B cell (primary cell): ENCODE data around the gene EMP1. TPM values are rescaled to one million over a fixed set of nuclear protein-coding genes. Genes with fewer than 3 reads are reported as not detected.

Experiments
- ATAC-seq: fragments of 200-7000 bp; cut with Tn5 transposase; one replicate; pipeline ENCODE4 v1.10.0; 2021; ENCODE audit warnings: low read depth, mild to moderate bottlenecking, moderate number of reproducible peaks, moderate library complexity
- CTCF ChIA-PET: fragments of 350-600 bp; sonication (Branson Sonifier 250); formaldehyde crosslinking; loops from one replicate; lab custom pipeline; 2021; ENCODE audit warnings: antibody characterized with exemption, inconsistent platforms; lab: Charles Lee
- POLR2A ChIA-PET: fragments of 350-600 bp; sonication (Branson Sonifier 250); formaldehyde crosslinking; loops from one replicate; lab custom pipeline; 2021; ENCODE audit warnings: antibody characterized with exemption; lab: Charles Lee
- DNase-seq: peaks from one replicate; pipeline ENCODE4 v3.0.0; 2013
- H2AFZ ChIP-seq: 2 replicates; pipeline ENCODE4 v1.6.1; 2012; ENCODE audit warnings: mild to moderate bottlenecking, low read depth, low read length; ENCODE audit not compliant: insufficient read depth, poor library complexity, severe bottlenecking
- H3K27ac ChIP-seq, 2 donors: 1 replicate in 1 of 2; 2 replicates in 1 of 2; pipeline ENCODE4 v1.5.1; 2012 to 2013; ENCODE audit warnings: low read length in 2 of 2, mild to moderate bottlenecking in 2 of 2, moderate library complexity in 1 of 2
- H3K27me3 ChIP-seq, 4 experiments: fragments of 200-600 bp in 1 of 4; sonication (generic) in 1 of 4; replicated peaks in 1 of 4; 1 replicate in 2 of 4; 2 replicates in 2 of 4; pipeline versions ENCODE4 v1.6.1 to v1.7.0; 2013 to 2016; ENCODE audit warnings: low read length in 3 of 4, mild to moderate bottlenecking in 2 of 4, mixed read lengths in 1 of 4, moderate library complexity in 1 of 4; ENCODE audit not compliant: insufficient read depth in 4 of 4, control insufficient read depth in 3 of 4; ENCODE audit errors: control extremely low read depth in 1 of 4
- H3K36me3 ChIP-seq, 2 experiments: replicated peaks in 1 of 2; 1 replicate in 1 of 2; 2 replicates in 1 of 2; pipeline versions ENCODE4 v1.6.1 to v1.7.1; 2013; ENCODE audit warnings: low read length in 1 of 2; ENCODE audit not compliant: insufficient read depth in 2 of 2, control insufficient read depth in 1 of 2; ENCODE audit errors: control extremely low read depth in 1 of 2, extremely low read depth in 1 of 2
- H3K4me1 ChIP-seq, 2 donors: fragments of 200-600 bp in 1 of 2; sonication (generic) in 1 of 2; 1 replicate in 1 of 2; 2 replicates in 1 of 2; pipeline versions ENCODE4 v1.5.1 to v1.6.1; 2013 to 2017; ENCODE audit warnings: low read length in 2 of 2; ENCODE audit not compliant: control insufficient read depth in 2 of 2, insufficient read depth in 2 of 2
- H3K4me2 ChIP-seq: replicated peaks from 2 replicates; pipeline ENCODE3; 2012; ENCODE audit warnings: mild to moderate bottlenecking, low read depth, low read length; ENCODE audit not compliant: poor library complexity, severe bottlenecking
- H3K4me3 ChIP-seq, 5 experiments: fragments of 200-600 bp in 1 of 5; sonication (generic) in 1 of 5; 1 replicate in 3 of 5; 2 replicates in 2 of 5; pipeline versions ENCODE4 v1.5.1 to v1.7.0; 2011 to 2016; ENCODE audit warnings: low read length in 4 of 5, mild to moderate bottlenecking in 4 of 5, low read depth in 2 of 5, control low read depth in 1 of 5, moderate library complexity in 1 of 5; ENCODE audit not compliant: insufficient read depth in 1 of 5; ENCODE audit errors: control extremely low read depth in 1 of 5, extremely low read depth in 1 of 5
- H3K79me2 ChIP-seq: fragments of 200-600 bp; sonication (generic); one replicate; pipeline ENCODE4 v1.6.0; 2016; ENCODE audit warnings: low read length; ENCODE audit not compliant: control insufficient read depth, insufficient read depth
- H3K9ac ChIP-seq: fragments of 200-600 bp; sonication (generic); 2 replicates; pipeline ENCODE4 v1.6.1; 2017; ENCODE audit warnings: mild to moderate bottlenecking, low read length, moderate library complexity
- H3K9me3 ChIP-seq, 3 donors: one replicate each; pipeline versions ENCODE4 v1.6.1 to v1.7.1; 2013; ENCODE audit warnings: low read length in 2 of 3; ENCODE audit not compliant: control insufficient read depth in 2 of 3, insufficient read depth in 1 of 3; ENCODE audit errors: control extremely low read depth in 1 of 3
- H4K20me1 ChIP-seq: 2 replicates; pipeline ENCODE4 v1.6.0; 2012; ENCODE audit warnings: mild to moderate bottlenecking, low read length; ENCODE audit not compliant: insufficient read depth, control insufficient read depth, poor library complexity, severe bottlenecking
- H3K27ac Mint-ChIP-seq: one replicate; pipeline ENCODE4 v1.8.0; 2021; ENCODE audit warnings: mixed read lengths
- H3K27me3 Mint-ChIP-seq: one replicate; pipeline ENCODE4 v1.8.0; 2021; ENCODE audit warnings: mixed read lengths
- H3K4me1 Mint-ChIP-seq: one replicate; pipeline ENCODE4 v1.8.0; 2021; ENCODE audit warnings: mixed read lengths
- H3K4me3 Mint-ChIP-seq: one replicate; pipeline ENCODE4 v1.8.0; 2021; ENCODE audit warnings: mixed read lengths
- H3K9me3 Mint-ChIP-seq: one replicate; pipeline ENCODE4 v1.8.0; 2022; ENCODE audit warnings: mixed read lengths; ENCODE audit not compliant: insufficient read depth
- CTCF ChIP-seq: fragments of 200-600 bp; IDR thresholded peaks from one replicate; pipeline ENCODE4 v1.8.0; 2022; ENCODE audit warnings: antibody characterized with exemption, mild to moderate bottlenecking
- EZH2 ChIP-seq: IDR thresholded peaks from 2 replicates; pipeline ENCODE4 v1.6.1; 2012; ENCODE audit warnings: borderline replicate concordance, low read depth, mild to moderate bottlenecking, moderate library complexity, low read length; ENCODE audit not compliant: insufficient read depth, poor library complexity, severe bottlenecking
- WGBS: methylation state at CpG from one replicate; pipeline ENCODE4 v1.1.5; 2013; ENCODE audit warnings: missing lambda C conversion rate; ENCODE audit not compliant: insufficient coverage; 5-methylcytosine and 5-hydroxymethylcytosine counted together
- intact Hi-C: fragments of 100-400 bp; cut with micrococcal nuclease; formaldehyde crosslinking; loops from one replicate; pipeline ENCODE4 v1.10.0; 2022
- polyA plus RNA-seq: library from polyadenylated mRNA; depleted of rRNA; stranded (reverse); fragments of >200 nt; gene quantifications from 2 replicates; pipeline ENCODE4 v1.2.3, GENCODE V29; 2012
- total RNA-seq, 2 donors: library from RNA; stranded (reverse); fragments of 120-200 nt in 1 of 2; gene quantifications; 1 replicate in 1 of 2; 2 replicates in 1 of 2; pipeline versions ENCODE4 v1.2.3 to v1.2.4, GENCODE V29; 2013 to 2022

The EMP1 gene
- total and polyA plus RNA-seq, 2 donors (not counting 1 experiment from before 2014, with no cell fraction given): 0.07 to 0.64 TPM

GRCh38 chr12:13152756-13153155, 43.8 kb upstream of the EMP1 start:
- no peak for TF ChIP-seq CTCF
- no peak for TF ChIP-seq EZH2
- no peak overlapping the region for H3K4me3 Mint-ChIP-seq
- no peaks in the 10 kb centered on the region for H4K20me1 ChIP-seq
- H3K4me2 ChIP-seq: no peak overlapping the region
- no peak overlapping the region for H3K27ac Mint-ChIP-seq
- H3K4me1 ChIP-seq: peaks cover 4% of the 10 kb centered on the region in 2 donors
- peaks cover 0 to 3% (median 0%) of the 10 kb centered on the region in 4 experiments for H3K27me3 ChIP-seq
- no peak overlapping the region for H3K4me3 ChIP-seq
- no peak for ATAC-seq
- POLR2A ChIA-PET: no interaction called here
- H3K9ac ChIP-seq: no peak overlapping the region
- H3K4me1 Mint-ChIP-seq: peaks cover 13% of the 10 kb centered on the region
- H3K27ac ChIP-seq: no peak overlapping the region
- no peaks in the 10 kb centered on the region for H3K36me3 ChIP-seq
- H2AFZ ChIP-seq: no peak overlapping the region
- intact Hi-C loops: no loop called here
- no peaks in the 10 kb centered on the region for H3K79me2 ChIP-seq
- 100% methylated on average over 4 of the region's 6 CpGs for WGBS
- peaks cover 24% of the 10 kb centered on the region for H3K27me3 Mint-ChIP-seq
- no peak for DNase-seq
- CTCF ChIA-PET: interaction anchor here (0.6 kb wide), 2 partner anchors 59 to 363 kb away, joined by 3 to 4 read pairs; no protein-coding TSS in a partner anchor
- H3K9me3 ChIP-seq: no peaks in the 10 kb centered on the region
- no peaks in the 10 kb centered on the region for H3K9me3 Mint-ChIP-seq

GRCh38 chr12:13153180-13153579, 43.3 kb upstream of the EMP1 start:
- TF ChIP-seq EZH2: no peak
- TF ChIP-seq CTCF: no peak
- Histone ChIP-seq H3K4me2 (no peak overlapping the region), H3K9me3 (no peaks in the 10 kb centered on the region), H3K79me2 (no peaks in the 10 kb centered on the region), H3K4me3 (no peak overlapping the region), H3K27me3 (peaks cover 0 to 3% (median 0%) of the 10 kb centered on the region in 4 experiments), H3K36me3 (no peaks in the 10 kb centered on the region), H3K9ac (no peak overlapping the region), H4K20me1 (no peaks in the 10 kb centered on the region), H3K4me1 (peaks cover 4% of the 10 kb centered on the region in 2 donors), H3K27ac (no peak overlapping the region), H2AFZ (no peak overlapping the region)
- Mint-ChIP-seq H3K9me3 (no peaks in the 10 kb centered on the region), H3K4me1 (peaks cover 13% of the 10 kb centered on the region), H3K27ac (no peak overlapping the region), H3K4me3 (no peak overlapping the region), H3K27me3 (peaks cover 19% of the 10 kb centered on the region)
- no peak for DNase-seq
- CTCF ChIA-PET: interaction anchor here (0.6 kb wide), 1 partner anchor 364 kb away, joined by 4 read pairs; no protein-coding TSS in a partner anchor
- ATAC-seq: no peak
- WGBS: 80% methylated on average over 6 of the region's 7 CpGs
- intact Hi-C loops: no loop called here
- POLR2A ChIA-PET: no interaction called here
